Stimulated activated CD4-positive, alpha-beta T cell treated with anti-CD3 and anti-CD28 coated beads, Interleukin-4, amount 100 ng/mL, for 24 hours (primary cell): ENCODE results near the gene TNFRSF21.

Experiments
- DNase-seq: peaks from one replicate; pipeline ENCODE4 v3.0.0-alpha.2; 2020

The TNFRSF21 gene

DNA sequence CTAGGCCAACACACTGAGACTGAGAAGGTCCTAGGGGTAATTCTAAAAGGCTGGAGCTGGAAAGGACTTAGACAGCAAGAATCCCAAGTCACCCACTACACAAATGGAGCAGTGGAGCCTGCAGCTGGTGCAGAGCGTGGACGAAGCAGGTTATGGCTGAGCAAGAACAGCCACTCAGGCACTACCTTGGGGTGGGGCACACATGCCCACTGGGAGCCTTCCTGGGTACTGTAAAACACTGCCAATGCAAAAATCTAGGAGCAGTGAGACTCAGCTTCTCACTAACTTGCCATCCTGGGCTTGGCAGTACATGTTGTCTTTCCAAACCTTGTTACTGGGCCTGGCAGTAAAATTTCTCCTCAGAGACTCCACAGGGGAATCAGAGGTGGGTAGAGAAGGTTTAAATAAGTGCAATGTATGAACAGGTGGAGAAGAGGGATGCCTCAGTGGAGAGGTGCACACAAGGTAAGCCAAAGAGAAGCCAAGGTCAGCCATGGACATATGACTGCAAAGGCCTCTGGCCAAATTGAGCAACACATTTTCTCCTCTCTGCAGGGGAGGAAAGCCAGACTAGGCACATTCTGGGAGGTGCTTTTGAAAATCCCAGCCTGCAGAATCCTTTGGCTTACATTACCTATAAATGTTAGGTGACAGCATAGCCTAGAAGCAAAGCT, 105.6 kb downstream of the TNFRSF21 start:
- DNase-seq, result no peak

GRCh38 chr6:47203266-47203937, 106.3 kb downstream of the TNFRSF21 start:
- DNase-seq, result no peak

DNA sequence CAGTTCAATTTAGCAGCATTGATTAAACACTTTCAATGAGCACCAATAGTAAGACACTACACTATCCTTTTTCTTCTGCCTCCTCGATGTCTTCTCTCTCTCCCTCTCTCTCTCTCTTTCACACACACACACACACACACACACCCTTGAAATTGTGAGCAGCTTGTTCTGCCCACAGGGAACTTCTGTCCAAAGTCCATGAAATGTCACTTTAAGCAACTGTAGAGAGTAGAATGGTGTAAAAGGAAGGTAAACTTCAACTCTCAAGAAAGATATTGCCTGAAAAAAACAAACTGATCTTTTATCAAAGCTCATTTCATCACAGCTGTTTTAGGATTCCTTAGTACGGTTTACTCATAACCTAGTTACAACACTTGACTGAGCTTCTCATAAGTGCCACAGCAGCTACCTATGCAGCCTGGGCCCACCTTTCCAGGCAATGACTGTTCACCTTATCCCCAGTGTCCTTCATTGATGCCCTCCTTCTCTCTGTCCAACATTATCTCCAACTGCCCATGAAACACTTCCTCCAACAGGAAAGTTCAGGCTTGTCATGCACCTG, 107.0 kb downstream of the TNFRSF21 start:
- no peak for DNase-seq

GRCh38 chr6:47200536-47201334, 109.0 kb downstream of the TNFRSF21 start:
- no peak for DNase-seq

- no peak for DNase-seq
Measured at GRCh38 chr6:47197682-47198640, 111.7 kb downstream of the TNFRSF21 start.

- DNase-seq, result no peak
Measured at GRCh38 chr6:47196113-47196512, 113.6 kb downstream of the TNFRSF21 start.

DNA sequence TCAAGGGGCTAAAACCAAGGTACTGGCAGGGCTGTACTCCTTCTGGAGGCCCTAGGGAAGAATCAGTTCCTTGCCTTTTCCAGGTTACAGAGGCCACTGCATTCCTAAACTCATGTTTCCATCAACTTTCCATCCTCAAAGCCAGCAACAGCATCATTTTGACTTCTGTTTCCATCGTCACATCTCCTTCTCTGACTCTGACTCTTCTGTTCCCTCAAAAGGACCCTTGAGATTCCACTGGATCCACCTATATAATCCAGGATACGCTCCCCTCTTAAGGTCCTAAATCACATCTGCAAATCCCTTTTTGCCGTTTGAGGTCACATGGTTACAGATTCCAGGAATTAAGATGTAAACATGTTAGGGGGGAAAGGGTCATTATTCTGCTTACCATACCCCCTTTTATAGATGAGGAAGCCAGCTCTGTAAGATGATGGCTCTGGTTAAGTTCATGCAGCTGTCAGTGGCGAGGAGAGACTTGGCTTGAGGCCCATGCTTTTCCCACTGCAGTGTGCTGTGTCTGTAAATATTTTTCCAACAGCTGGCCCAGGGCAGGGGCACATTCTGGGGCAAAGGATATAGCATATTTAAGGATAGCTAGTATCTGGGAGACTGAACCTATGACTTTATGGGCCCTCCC, 114.6 kb downstream of the TNFRSF21 start:
- no peak for DNase-seq

DNA sequence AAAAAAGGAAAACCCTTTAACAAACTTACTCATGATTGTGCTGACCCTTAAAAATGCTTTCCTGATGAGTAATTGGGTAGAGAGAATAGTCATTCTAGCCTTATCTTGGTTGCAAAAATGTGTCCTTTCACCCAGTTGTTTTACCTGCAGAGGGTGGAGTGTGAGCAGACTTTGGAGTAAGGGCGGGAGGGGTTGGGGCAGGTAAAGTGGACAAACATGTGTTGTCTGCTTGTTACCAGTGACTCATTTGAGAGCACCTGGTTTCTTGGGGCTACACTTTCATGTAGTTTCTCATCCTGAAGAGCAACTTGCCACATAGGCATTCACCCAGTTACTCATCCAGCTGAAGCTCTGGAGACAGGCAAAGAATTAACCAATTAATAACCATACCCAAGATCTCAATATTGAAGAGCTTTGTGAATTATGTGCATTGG, 121.1 kb downstream of the TNFRSF21 start:
- DNase-seq, result no peak

DNA sequence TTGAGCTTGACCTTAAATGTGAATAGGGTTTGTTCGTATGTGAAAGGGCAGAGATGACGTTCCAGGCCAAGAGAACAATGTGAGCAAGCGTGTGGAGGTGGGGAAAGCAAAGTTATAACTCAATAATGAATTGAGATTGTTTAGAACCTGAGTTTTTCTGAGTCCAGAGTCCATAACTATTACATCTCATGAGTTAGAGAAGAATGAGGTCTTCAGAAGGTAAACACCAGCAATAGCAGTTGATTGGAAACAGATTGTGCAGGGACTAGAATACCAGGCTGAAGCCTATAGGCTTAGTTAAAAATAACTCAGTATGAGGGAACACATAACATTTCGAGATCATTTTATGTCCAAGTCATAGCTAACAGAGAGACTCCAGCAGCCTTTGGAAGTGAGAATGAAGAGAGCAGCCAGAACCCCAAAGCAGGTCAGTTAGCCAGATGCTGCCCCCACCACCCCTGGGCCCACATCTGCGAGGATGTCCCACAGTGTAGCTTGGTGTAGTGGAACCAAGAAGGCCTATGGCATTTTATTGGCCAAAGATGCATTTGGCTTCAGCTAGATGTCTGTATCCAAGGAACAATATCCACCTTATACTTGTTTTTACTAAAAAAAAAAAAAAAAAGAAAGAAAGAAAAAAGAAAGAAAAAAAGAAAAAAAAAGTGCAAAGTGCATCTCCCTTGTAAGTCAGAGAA, 121.7 kb downstream of the TNFRSF21 start:
- no peak for DNase-seq

GRCh38 chr6:47187113-47187512, 122.6 kb downstream of the TNFRSF21 start:
- DNase-seq, result no peak

GRCh38 chr6:47182291-47182957, 127.3 kb downstream of the TNFRSF21 start:
- DNase-seq, result no peak

- no peak for DNase-seq
Measured at GRCh38 chr6:47181681-47182080, 128.0 kb downstream of the TNFRSF21 start.
